Lower leg skin (tissue), 3 donors: ENCODE data around the gene HERC2.

Experiments used
- POLR2A ChIP-seq, 2 donors: fragments of 450-650 bp; IDR thresholded peaks; one replicate each; pipeline ENCODE4 v1.6.1; 2016 to 2017; ENCODE audit warnings: antibody characterized with exemption in 2 of 2, mild to moderate bottlenecking in 1 of 2, moderate library complexity in 1 of 2
- TF ChIP-seq, protein P1 (sequence below), 3 donors: fragments of 450-650 bp; IDR thresholded peaks; one replicate each; pipeline ENCODE4 v1.5.1; 2016; ENCODE audit warnings: antibody characterized with exemption in 3 of 3, mild to moderate bottlenecking in 3 of 3, moderate library complexity in 2 of 3

DNA sequence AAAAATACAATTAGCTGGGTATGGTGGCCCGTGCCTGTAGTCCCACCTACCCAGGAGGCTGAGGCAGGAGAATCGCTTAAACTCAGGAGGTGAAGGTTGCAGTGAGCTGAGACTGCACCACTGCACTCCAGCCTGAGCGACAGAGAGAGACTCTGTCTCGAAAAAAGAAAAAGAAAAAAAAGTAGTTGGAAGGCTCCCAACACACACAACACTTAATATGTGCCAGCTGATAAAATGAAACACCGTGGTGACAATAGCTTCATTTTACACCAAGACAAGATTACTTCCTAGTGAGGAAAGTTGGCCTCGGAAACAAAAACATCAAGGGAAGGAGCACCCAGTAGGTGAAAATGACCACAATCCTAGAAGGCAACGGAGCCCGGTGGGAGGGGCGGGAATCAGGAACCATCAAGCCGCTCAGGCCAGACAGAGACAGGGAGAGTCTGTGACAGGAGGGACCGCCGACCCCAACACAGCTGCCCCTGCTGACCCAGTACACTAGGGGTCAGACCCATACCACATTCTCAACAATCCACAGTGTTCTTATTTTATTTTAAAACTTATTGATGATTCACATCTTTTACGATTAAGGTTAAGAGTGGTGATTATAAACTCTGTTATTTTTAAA is 168.4 kb downstream of the HERC2 start:
- TF ChIP-seq, protein P1, sequence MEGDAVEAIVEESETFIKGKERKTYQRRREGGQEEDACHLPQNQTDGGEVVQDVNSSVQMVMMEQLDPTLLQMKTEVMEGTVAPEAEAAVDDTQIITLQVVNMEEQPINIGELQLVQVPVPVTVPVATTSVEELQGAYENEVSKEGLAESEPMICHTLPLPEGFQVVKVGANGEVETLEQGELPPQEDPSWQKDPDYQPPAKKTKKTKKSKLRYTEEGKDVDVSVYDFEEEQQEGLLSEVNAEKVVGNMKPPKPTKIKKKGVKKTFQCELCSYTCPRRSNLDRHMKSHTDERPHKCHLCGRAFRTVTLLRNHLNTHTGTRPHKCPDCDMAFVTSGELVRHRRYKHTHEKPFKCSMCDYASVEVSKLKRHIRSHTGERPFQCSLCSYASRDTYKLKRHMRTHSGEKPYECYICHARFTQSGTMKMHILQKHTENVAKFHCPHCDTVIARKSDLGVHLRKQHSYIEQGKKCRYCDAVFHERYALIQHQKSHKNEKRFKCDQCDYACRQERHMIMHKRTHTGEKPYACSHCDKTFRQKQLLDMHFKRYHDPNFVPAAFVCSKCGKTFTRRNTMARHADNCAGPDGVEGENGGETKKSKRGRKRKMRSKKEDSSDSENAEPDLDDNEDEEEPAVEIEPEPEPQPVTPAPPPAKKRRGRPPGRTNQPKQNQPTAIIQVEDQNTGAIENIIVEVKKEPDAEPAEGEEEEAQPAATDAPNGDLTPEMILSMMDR (IDR thresholded peaks at IDR 0.05): no peak
- TF ChIP-seq POLR2A (IDR thresholded peaks at IDR 0.05): no peak
